Heart left ventricle (tissue), 16 donors: ENCODE data around the gene NXPH4. TPM values are rescaled to one million over a fixed set of nuclear protein-coding genes. Genes with fewer than 3 reads are reported as not detected.

ENCODE experiments used
- ATAC-seq, 4 donors: fragments of 200-7000 bp; cut with Tn5 transposase; one replicate each; pipeline ENCODE4 v1.9.1; 2020 to 2022; ENCODE audit warnings: moderate library complexity in 4 of 4, mild to moderate bottlenecking in 3 of 4, moderate number of reproducible peaks in 1 of 4
- DNase-seq, 5 donors: peaks; one replicate each; pipeline ENCODE4 v3.0.0-alpha.2; 2020
- H3K27ac ChIP-seq, 12 donors: fragments of 200-600 bp; sonication (generic) in 4 of 12; one replicate each; pipeline versions ENCODE4 v1.5.0 to v1.8.0; 2016 to 2022; ENCODE audit warnings: mild to moderate bottlenecking in 2 of 12
- H3K27me3 ChIP-seq, 9 donors: fragments of 200-600 bp; sonication (generic) in 2 of 9; one replicate each; pipeline versions ENCODE4 v1.5.1 to v1.8.0; 2016 to 2022; ENCODE audit warnings: mild to moderate bottlenecking in 3 of 9
- H3K36me3 ChIP-seq, 9 donors: fragments of 200-600 bp; sonication (generic) in 2 of 9; one replicate each; pipeline versions ENCODE4 v1.5.0 to v1.8.0; 2018 to 2022; ENCODE audit warnings: mild to moderate bottlenecking in 2 of 9
- H3K4me1 ChIP-seq, 12 donors: fragments of 200-600 bp; sonication (generic) in 4 of 12; one replicate each; pipeline versions ENCODE4 v1.5.0 to v1.8.0; 2016 to 2022; ENCODE audit warnings: mild to moderate bottlenecking in 3 of 12
- H3K4me3 ChIP-seq, 12 donors: fragments of 200-600 bp; sonication (generic) in 4 of 12; one replicate each; pipeline versions ENCODE4 v1.5.0 to v1.8.0; 2017 to 2022; ENCODE audit warnings: mild to moderate bottlenecking in 9 of 12, moderate library complexity in 4 of 12
- H3K9me3 ChIP-seq, 12 donors: fragments of 200-600 bp; sonication (generic) in 4 of 12; one replicate each; pipeline versions ENCODE4 v1.5.0 to v1.8.0; 2016 to 2022; ENCODE audit warnings: mild to moderate bottlenecking in 1 of 12
- CTCF ChIP-seq, 12 donors: fragments of 200-600 bp; sonication (generic) in 4 of 12; IDR thresholded peaks; one replicate each; pipeline versions ENCODE4 v1.5.0 to v1.8.0; 2018 to 2022; ENCODE audit warnings: antibody characterized with exemption in 12 of 12, mild to moderate bottlenecking in 5 of 12
- POLR2A ChIP-seq, 2 donors: fragments of 450-650 bp; IDR thresholded peaks; one replicate each; pipeline ENCODE4 v1.6.1; 2017; ENCODE audit warnings: antibody characterized with exemption in 2 of 2, mild to moderate bottlenecking in 2 of 2, moderate library complexity in 2 of 2
- WGBS, 4 donors: extraction: QIAGEN DNeasy Blood & Tissue Kit in 2 of 4; methylation state at CpG; one replicate each; pipeline versions ENCODE4 v1.1.5 to v1.1.7; 2013 to 2018; 5-methylcytosine and 5-hydroxymethylcytosine counted together
- intact Hi-C, 10 donors: fragments of 100-400 bp; cut with DNase I; formaldehyde crosslinking; loops; one replicate each; pipeline versions ENCODE4 v1.11.1 to v1.14.2; 2022
- polyA plus RNA-seq, 2 donors: library from polyadenylated mRNA; stranded (reverse); fragments of 200-250 nt; gene quantifications; one replicate each; pipeline ENCODE4 v1.2.3, GENCODE V29; 2013
- total RNA-seq, 9 donors: library from RNA; depleted of rRNA in 2 of 9; stranded (reverse); fragments of >200 nt in 2 of 9; fragmentation: NEBNext Ultra II Directional in 3 of 9; extraction: Animal tissue kit (Norgen Biotek cat#: 25700) in 3 of 9; gene quantifications; one replicate each; pipeline versions ENCODE4 v1.1.0 to v1.2.4, GENCODE V29; 2016 to 2023
- donor health status: ischemic (EF 13 %, LVEDD 7.1; RV severe dilation, severe dysfunction).
- donor health status: healthy with polysubstance abuse.
- donor health status: DM: no; HTN: yes; CAD: no.
- donor health status: DM: no; HTN: no; CAD: no.
- donor health status: ischemic (EF 25% LVEDD 6.9; RV normal size, moderate dysfunction).
- donor health status: ischemic (EF 25% LVEDD 5.7; RV mildly dilated, moderate dysfunction).
- donor health status: healthy.
- donor health status: DM: yes; HTN: yes; CAD: no.
- donor health status: ischemic (EF 35%, LVEDD 5.7; RV mildly dilated, moderate dysfunction).
- donor health status: nonischemic (EF 11% LVEDD 7.7; RV severe dilation, severe dysfunction).
- donor health status: DM: yes; HTN: yes; CAD: no.
- donor health status: PGD.
- donor health status: ischemic (EF 29% LVEDD 5.4; RV normal size, mild dysfunction).
- donor health status: nonischemic (EF 23%, LVEDD 6.1; RV moderate dilation, normal function).

The NXPH4 gene
- total and polyA plus RNA-seq, 11 donors, result 1.3 to 8.0 (median 3.0) TPM

DNA sequence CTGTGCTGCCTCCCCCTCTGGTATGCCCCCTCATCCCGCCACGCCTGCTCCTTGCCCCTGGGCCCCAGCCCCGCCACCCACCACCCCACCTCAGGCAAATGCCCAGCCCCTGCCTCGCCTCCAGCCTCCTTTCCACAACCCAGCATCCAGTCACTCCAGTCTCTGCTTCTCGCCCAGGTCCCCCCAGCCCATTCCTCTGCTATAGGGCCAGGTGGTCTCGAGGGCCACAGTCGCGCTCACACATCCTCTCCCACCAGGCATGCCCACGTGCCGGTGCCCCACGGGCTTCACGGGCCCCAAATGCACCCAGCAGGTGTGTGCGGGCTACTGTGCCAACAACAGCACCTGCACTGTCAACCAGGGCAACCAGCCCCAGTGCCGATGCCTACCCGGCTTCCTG is 6.1 kb upstream of the NXPH4 start:
- TF ChIP-seq POLR2A (IDR thresholded peaks at IDR 0.05), result no peak
- TF ChIP-seq CTCF (IDR thresholded peaks at IDR 0.05), result no peak
- peaks cover 11 to 45% (median 30%) of the 10 kb centered on the region in 12 donors for H3K4me1 ChIP-seq

GRCh38 chr12:57210926-57211692 is 5.5 kb upstream of the NXPH4 start:
- WGBS, 4 donors, result 80 to 88% (median 82%) methylated on average over 8 to 16 of the region's 16 CpGs
- peaks cover 11 to 52% (median 35%) of the 10 kb centered on the region in 12 donors for H3K4me1 ChIP-seq
- peaks cover 0 to 68% (median 38%) of the 10 kb centered on the region in 9 donors for H3K36me3 ChIP-seq
- no peak for ATAC-seq
- H3K27ac ChIP-seq, result no peak overlapping the region
- peaks cover 0 to 18% (median 9%) of the 10 kb centered on the region in 9 donors for H3K27me3 ChIP-seq
- H3K9me3 ChIP-seq, result no peaks in the 10 kb centered on the region
- intact Hi-C loops, result loop anchor here in 2 of 10 donors (5.0 kb wide), 2 partner anchors 66 to 246 kb away; partner anchors contain the start of genes GLI1 (in 1 of the 2) and INHBE (in 1 of the 2)
- no peak for DNase-seq
- H3K4me3 ChIP-seq, result no peak overlapping the region
- no peak for TF ChIP-seq POLR2A (IDR thresholded peaks at IDR 0.05)
- no peak for TF ChIP-seq CTCF (IDR thresholded peaks at IDR 0.05)

More for the DNA sequence above, 6.1 kb upstream of the NXPH4 start:
- 93 to 95% (median 94%) methylated on average over 15 of the region's 15 CpGs for WGBS, 4 donors
- no peak for DNase-seq
- no peak overlapping the region for H3K27ac ChIP-seq
- intact Hi-C loops, result loop anchor here in 2 of 10 donors (5.0 kb wide), 2 partner anchors 67 to 247 kb away; partner anchors contain the start of genes GLI1 (in 1 of the 2) and INHBE (in 1 of the 2)
- peaks cover 0 to 74% (median 45%) of the 10 kb centered on the region in 9 donors for H3K36me3 ChIP-seq
- H3K4me3 ChIP-seq, result no peak overlapping the region
- ATAC-seq, result no peak
- H3K9me3 ChIP-seq, result no peaks in the 10 kb centered on the region
- peaks cover 0 to 11% (median 3%) of the 10 kb centered on the region in 9 donors for H3K27me3 ChIP-seq

DNA sequence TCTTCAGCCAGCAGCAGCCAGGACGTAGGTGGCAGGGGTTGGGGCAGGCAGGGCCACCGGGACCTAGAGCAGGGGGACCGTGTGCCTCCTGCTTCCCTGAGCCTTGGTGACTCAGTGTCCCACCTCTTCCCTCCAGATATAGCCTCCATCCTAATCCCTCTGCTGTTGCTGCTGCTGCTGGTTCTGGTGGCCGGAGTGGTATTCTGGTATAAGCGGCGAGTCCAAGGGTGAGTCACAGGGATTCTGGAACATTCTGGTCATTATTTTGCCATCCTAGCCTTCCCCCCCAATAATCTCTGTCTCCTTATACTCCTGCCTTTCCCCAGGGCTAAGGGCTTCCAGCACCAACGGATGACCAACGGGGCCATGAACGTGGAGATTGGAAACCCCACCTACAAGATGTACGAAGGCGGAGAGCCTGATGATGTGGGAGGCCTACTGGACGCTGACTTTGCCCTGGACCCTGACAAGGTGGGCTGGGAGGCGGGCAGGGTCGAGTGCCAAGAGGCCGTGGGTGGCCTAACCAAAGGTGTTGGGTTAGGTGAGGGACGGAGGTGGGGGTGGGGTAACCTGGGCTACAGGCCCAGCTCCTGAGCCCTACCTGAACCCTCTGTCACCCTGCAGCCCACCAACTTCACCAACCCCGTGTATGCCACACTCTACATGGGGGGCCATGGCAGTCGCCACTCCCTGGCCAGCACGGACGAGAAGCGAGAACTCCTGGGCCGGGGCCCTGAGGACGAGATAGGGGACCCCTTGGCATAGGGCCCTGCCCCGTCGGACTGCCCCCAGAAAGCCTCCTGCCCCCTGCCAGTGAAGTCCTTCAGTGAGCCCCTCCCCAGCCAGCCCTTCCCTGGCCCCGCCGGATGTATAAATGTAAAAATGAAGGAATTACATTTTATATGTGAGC is 4.5 kb upstream of the NXPH4 start:
- no peak for TF ChIP-seq POLR2A (IDR thresholded peaks at IDR 0.05)
- no peak for TF ChIP-seq CTCF (IDR thresholded peaks at IDR 0.05)
- Histone ChIP-seq H3K9me3 (no peaks in the 10 kb centered on the region), H3K4me1 (peaks cover 14 to 58% (median 41%) of the 10 kb centered on the region in 12 donors), H3K27me3 (peaks cover 0 to 25% (median 16%) of the 10 kb centered on the region in 9 donors), H3K4me3 (no peak overlapping the region), H3K36me3 (peaks cover 0 to 58% (median 31%) of the 10 kb centered on the region in 9 donors), H3K27ac (peak overlapping the region in 6 of 12 donors; percentile 15 to 58 (median 53))
- no peak for DNase-seq
- no peak for ATAC-seq
- 80 to 90% (median 87%) methylated on average over 13 to 27 of the region's 27 CpGs for WGBS, 4 donors
- intact Hi-C loops, result loop anchor here in 3 of 10 donors (2.0 to 5.0 kb wide), 4 partner anchors 27 to 245 kb away; partner anchors contain the start of genes GLI1 (in 1 of the 3) and INHBE (in 1 of the 3)
